ENCODE results near the gene NSMF.
"Not testable (repeated sequence)": the region's sequence is repeated elsewhere in the genome, so short reads cannot be mapped to it uniquely, and the experiment has no call there.

The NSMF gene

GRCh38 chr9:137457406-137458193, 1.5 kb downstream of the NSMF start:
- DNase-seq, result no peak

- no peak for DNase-seq
These were observed 2.2 kb downstream of the NSMF start for GRCh38 chr9:137456864-137457405.

GRCh38 chr9:137456061-137456863, 2.9 kb downstream of the NSMF start:
- peak; percentile 67 for DNase-seq

GRCh38 chr9:137455359-137455991, 3.7 kb downstream of the NSMF start:
- DNase-seq, result no peak

GRCh38 chr9:137454597-137455358, 4.4 kb downstream of the NSMF start:
- DNase-seq, result no peak

GRCh38 chr9:137454145-137454596, 5.0 kb downstream of the NSMF start:
- DNase-seq, result no peak

GRCh38 chr9:137453643-137454081, 5.5 kb downstream of the NSMF start:
- peak; percentile 79 for DNase-seq

- DNase-seq, result no peak
These were observed 6.1 kb downstream of the NSMF start for GRCh38 chr9:137452761-137453642.

- DNase-seq, result no peak
These were observed 7.0 kb downstream of the NSMF start for GRCh38 chr9:137452006-137452760.

GRCh38 chr9:137451264-137452005, 7.7 kb downstream of the NSMF start:
- DNase-seq, result not testable (repeated sequence)

- DNase-seq, result not testable (repeated sequence)
These were observed 8.5 kb downstream of the NSMF start for GRCh38 chr9:137450539-137451222.

- DNase-seq, result no peak
These were observed 9.1 kb downstream of the NSMF start for GRCh38 chr9:137449931-137450538.

- no peak for DNase-seq
These were observed 9.9 kb downstream of the NSMF start for GRCh38 chr9:137449081-137449844.

GRCh38 chr9:137448602-137448962, 10.6 kb downstream of the NSMF start:
- DNase-seq, result no peak

- no peak for DNase-seq
These were observed 11.2 kb downstream of the NSMF start for GRCh38 chr9:137447722-137448601.

- DNase-seq, result peak; percentile 60
These were observed 12.2 kb downstream of the NSMF start for GRCh38 chr9:137446851-137447471.
